HL-60 (cell line): ENCODE data around the gene TMEM74B.

Experiments
- DNase-seq, 2 experiments: peaks; one replicate each; pipeline ENCODE4 v3.0.0-alpha.2; 2010 to 2020; ENCODE audit warnings: low read depth in 1 of 2, low spot score in 1 of 2
- H3K27ac ChIP-seq: fragments of 250-450 bp; sonication (Bioruptor Pico); replicated peaks from 2 replicates; pipeline ENCODE4 v1.5.1; 2020; ENCODE audit warnings: mild to moderate bottlenecking, moderate library complexity
- H3K27me3 ChIP-seq: fragments of 250-450 bp; sonication (Bioruptor Pico); 2 replicates; pipeline ENCODE4 v1.5.1; 2021; ENCODE audit warnings: mild to moderate bottlenecking, moderate library complexity; ENCODE audit not compliant: insufficient read depth, poor library complexity, severe bottlenecking
- H3K4me3 ChIP-seq: replicated peaks from 2 replicates; pipeline ENCODE4 v1.5.1; 2011; ENCODE audit warnings: mild to moderate bottlenecking, control low read depth, low read length; ENCODE audit not compliant: insufficient read depth
- GABPA ChIP-seq: IDR thresholded peaks from 2 replicates; pipeline ENCODE4 v1.6.1; 2012; ENCODE audit warnings: low read depth
- POLR2AphosphoS5 ChIP-seq: IDR thresholded peaks from 2 replicates; pipeline ENCODE4 v1.6.1; 2012; ENCODE audit warnings: low read depth
- REST ChIP-seq: IDR thresholded peaks from 2 replicates; pipeline ENCODE4 v1.6.1; 2012; ENCODE audit warnings: low read depth; ENCODE audit not compliant: insufficient replicate concordance
- SPI1 ChIP-seq: IDR thresholded peaks from 2 replicates; pipeline ENCODE4 v1.6.1; 2012; ENCODE audit warnings: low read depth, mild to moderate bottlenecking, borderline replicate concordance
- TF ChIP-seq, protein P1 (sequence below): IDR thresholded peaks from one replicate; pipeline ENCODE4 v1.5.1; 2011; ENCODE audit warnings: low read length, control low read depth, inconsistent platforms; ENCODE audit not compliant: insufficient read depth

Gene TMEM74B

GRCh38 chr20:1160496-1160895 lies 24.3 kb downstream of the TMEM74B start:
- Histone ChIP-seq H3K4me3 (no peak overlapping the region), H3K27ac (no peak overlapping the region), H3K27me3 (no peaks in the 10 kb centered on the region)
- TF ChIP-seq GABPA (no peak), REST (no peak), SPI1 (no peak), POLR2AphosphoS5 (no peak)
- TF ChIP-seq, protein P1, sequence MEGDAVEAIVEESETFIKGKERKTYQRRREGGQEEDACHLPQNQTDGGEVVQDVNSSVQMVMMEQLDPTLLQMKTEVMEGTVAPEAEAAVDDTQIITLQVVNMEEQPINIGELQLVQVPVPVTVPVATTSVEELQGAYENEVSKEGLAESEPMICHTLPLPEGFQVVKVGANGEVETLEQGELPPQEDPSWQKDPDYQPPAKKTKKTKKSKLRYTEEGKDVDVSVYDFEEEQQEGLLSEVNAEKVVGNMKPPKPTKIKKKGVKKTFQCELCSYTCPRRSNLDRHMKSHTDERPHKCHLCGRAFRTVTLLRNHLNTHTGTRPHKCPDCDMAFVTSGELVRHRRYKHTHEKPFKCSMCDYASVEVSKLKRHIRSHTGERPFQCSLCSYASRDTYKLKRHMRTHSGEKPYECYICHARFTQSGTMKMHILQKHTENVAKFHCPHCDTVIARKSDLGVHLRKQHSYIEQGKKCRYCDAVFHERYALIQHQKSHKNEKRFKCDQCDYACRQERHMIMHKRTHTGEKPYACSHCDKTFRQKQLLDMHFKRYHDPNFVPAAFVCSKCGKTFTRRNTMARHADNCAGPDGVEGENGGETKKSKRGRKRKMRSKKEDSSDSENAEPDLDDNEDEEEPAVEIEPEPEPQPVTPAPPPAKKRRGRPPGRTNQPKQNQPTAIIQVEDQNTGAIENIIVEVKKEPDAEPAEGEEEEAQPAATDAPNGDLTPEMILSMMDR: no peak
- no peak for DNase-seq

DNA sequence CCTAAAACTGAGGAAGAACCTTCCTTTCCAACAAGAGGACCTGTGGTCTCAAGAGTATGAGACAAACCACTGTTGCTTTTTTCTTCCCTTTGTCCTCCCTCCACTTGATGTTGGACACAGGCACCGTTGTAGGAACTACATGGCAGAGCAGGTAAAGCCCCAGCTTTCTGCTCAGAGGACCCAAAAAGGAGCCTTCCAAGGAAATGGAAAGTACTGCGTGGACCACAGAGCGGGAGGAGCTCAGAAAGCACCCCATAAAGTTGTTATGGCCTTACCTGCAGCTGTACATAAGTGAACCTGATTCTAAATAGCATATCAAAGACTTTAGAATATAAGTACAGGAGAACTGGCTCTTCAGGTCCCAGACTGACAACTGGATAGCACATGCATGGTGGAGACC lies 29.4 kb downstream of the TMEM74B start:
- DNase-seq: no peak
- no peak overlapping the region for H3K4me3 ChIP-seq
- TF ChIP-seq SPI1 (no peak), REST (no peak), POLR2AphosphoS5 (no peak)
- H3K27ac ChIP-seq: no peak overlapping the region
- no peaks in the 10 kb centered on the region for H3K27me3 ChIP-seq

- TF ChIP-seq SPI1 (no peak), POLR2AphosphoS5 (no peak), GABPA (no peak), REST (no peak)
- TF ChIP-seq, protein P1: no peak
- Histone ChIP-seq H3K27me3 (no peaks in the 10 kb centered on the region), H3K4me3 (no peak overlapping the region), H3K27ac (no peak overlapping the region)
- DNase-seq: no peak
Measured at GRCh38 chr20:1154691-1155090, 30.1 kb downstream of the TMEM74B start.

DNA sequence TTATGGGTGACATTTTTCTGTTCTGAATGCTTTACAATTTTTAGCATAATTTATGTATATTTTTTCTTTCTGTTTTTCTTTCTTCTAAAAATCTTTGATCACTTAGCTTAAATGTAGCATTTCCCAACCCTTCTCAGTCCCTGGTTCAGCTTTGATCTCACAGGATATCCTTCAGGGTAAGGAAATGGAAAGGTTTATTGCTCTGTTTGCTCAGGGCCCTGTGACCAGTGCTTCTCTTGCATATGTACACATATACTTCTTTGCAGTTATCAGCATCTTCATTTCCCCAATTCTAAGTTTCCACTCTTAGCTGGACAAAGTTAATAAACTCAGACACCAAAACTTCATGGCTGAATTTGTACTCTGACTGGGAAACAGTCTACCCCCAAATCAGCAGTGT lies 30.6 kb downstream of the TMEM74B start:
- no peak for DNase-seq
- no peaks in the 10 kb centered on the region for H3K27me3 ChIP-seq
- no peak overlapping the region for H3K4me3 ChIP-seq
- no peak overlapping the region for H3K27ac ChIP-seq
- no peak for TF ChIP-seq POLR2AphosphoS5
- TF ChIP-seq, protein P1: no peak
- TF ChIP-seq GABPA: no peak
- TF ChIP-seq SPI1: no peak
- no peak for TF ChIP-seq REST
